Skeletal muscle satellite cell (primary cell): ENCODE measurements around the gene FAM53B.

ENCODE experiments used
- H3K27me3 ChIP-seq: 2 replicates; pipeline ENCODE4 v1.7.0; 2013; ENCODE audit warnings: low read length; ENCODE audit not compliant: control insufficient read depth, insufficient read depth
- H3K36me3 ChIP-seq: 2 replicates; pipeline ENCODE4 v1.7.0; 2013; ENCODE audit warnings: mild to moderate bottlenecking, control low read depth, low read length; ENCODE audit not compliant: insufficient read depth
- H3K4me1 ChIP-seq: 2 replicates; pipeline ENCODE4 v1.7.0; 2013; ENCODE audit warnings: low read length; ENCODE audit not compliant: control insufficient read depth, insufficient read depth
- H3K4me2 ChIP-seq: 2 replicates; pipeline ENCODE4 v1.7.0; 2013; ENCODE audit warnings: mild to moderate bottlenecking, low read length
- H3K4me3 ChIP-seq: 2 replicates; pipeline ENCODE4 v1.7.0; 2013; ENCODE audit warnings: low read length
- H3K9ac ChIP-seq: 2 replicates; pipeline ENCODE4 v1.7.0; 2013; ENCODE audit warnings: mild to moderate bottlenecking, low read depth, low read length, moderate library complexity
- H3K9me3 ChIP-seq: replicated peaks from 2 replicates; pipeline ENCODE4 v1.7.0; 2013; ENCODE audit warnings: mild to moderate bottlenecking, control low read depth, low read length

Gene FAM53B

GRCh38 chr10:124622158-124622557 lies 122.0 kb downstream of the FAM53B start:
- peaks cover 5% of the 10 kb centered on the region for H3K36me3 ChIP-seq
- H3K4me3 ChIP-seq, result no peak overlapping the region
- H3K9me3 ChIP-seq, result no peaks in the 10 kb centered on the region
- H3K4me2 ChIP-seq, result no peak overlapping the region
- H3K27me3 ChIP-seq, result no peaks in the 10 kb centered on the region
- H3K9ac ChIP-seq, result no peak overlapping the region
- peaks cover 8% of the 10 kb centered on the region for H3K4me1 ChIP-seq

- Histone ChIP-seq H3K27me3 (no peaks in the 10 kb centered on the region), H3K9me3 (no peaks in the 10 kb centered on the region), H3K36me3 (peaks cover 5% of the 10 kb centered on the region), H3K4me1 (peaks cover 3% of the 10 kb centered on the region), H3K9ac (no peak overlapping the region), H3K4me3 (no peak overlapping the region), H3K4me2 (no peak overlapping the region)
These were observed 122.5 kb downstream of the FAM53B start for GRCh38 chr10:124621637-124622036.

- no peak overlapping the region for H3K4me2 ChIP-seq
- no peaks in the 10 kb centered on the region for H3K9me3 ChIP-seq
- H3K27me3 ChIP-seq, result no peaks in the 10 kb centered on the region
- H3K4me3 ChIP-seq, result no peak overlapping the region
- peaks cover 5% of the 10 kb centered on the region for H3K36me3 ChIP-seq
- H3K9ac ChIP-seq, result no peak overlapping the region
- no peaks in the 10 kb centered on the region for H3K4me1 ChIP-seq
These were observed 124.2 kb downstream of the FAM53B start for GRCh38 chr10:124619802-124620490.

GRCh38 chr10:124619195-124619594 lies 125.0 kb downstream of the FAM53B start:
- Histone ChIP-seq H3K4me1 (no peaks in the 10 kb centered on the region), H3K9ac (no peak overlapping the region), H3K4me2 (no peak overlapping the region), H3K36me3 (peaks cover 5% of the 10 kb centered on the region), H3K27me3 (no peaks in the 10 kb centered on the region), H3K9me3 (no peaks in the 10 kb centered on the region), H3K4me3 (no peak overlapping the region)

- Histone ChIP-seq H3K4me2 (no peak overlapping the region), H3K4me1 (no peaks in the 10 kb centered on the region), H3K36me3 (peaks cover 5% of the 10 kb centered on the region), H3K27me3 (no peaks in the 10 kb centered on the region), H3K4me3 (no peak overlapping the region), H3K9me3 (no peaks in the 10 kb centered on the region), H3K9ac (no peak overlapping the region)
These were observed 125.6 kb downstream of the FAM53B start for GRCh38 chr10:124618470-124619073.

GRCh38 chr10:124616836-124617130 lies 127.4 kb downstream of the FAM53B start:
- Histone ChIP-seq H3K4me2 (no peak overlapping the region), H3K9me3 (no peaks in the 10 kb centered on the region), H3K4me1 (peaks cover 9% of the 10 kb centered on the region), H3K36me3 (no peaks in the 10 kb centered on the region), H3K4me3 (no peak overlapping the region), H3K9ac (no peak overlapping the region), H3K27me3 (no peaks in the 10 kb centered on the region)

- peaks cover 9% of the 10 kb centered on the region for H3K4me1 ChIP-seq
These were observed 127.9 kb downstream of the FAM53B start for GRCh38 chr10:124616040-124616835.

GRCh38 chr10:124615259-124615658 lies 128.9 kb downstream of the FAM53B start:
- Histone ChIP-seq H3K4me1 (peaks cover 9% of the 10 kb centered on the region), H3K27me3 (no peaks in the 10 kb centered on the region), H3K4me3 (no peak overlapping the region), H3K9me3 (no peaks in the 10 kb centered on the region), H3K4me2 (no peak overlapping the region), H3K36me3 (no peaks in the 10 kb centered on the region), H3K9ac (no peak overlapping the region)

More at GRCh38 chr10:124616040-124616835, 127.9 kb downstream of the FAM53B start:
- no peaks in the 10 kb centered on the region for H3K27me3 ChIP-seq
- no peaks in the 10 kb centered on the region for H3K36me3 ChIP-seq
- H3K9ac ChIP-seq, result no peak overlapping the region
- no peak overlapping the region for H3K4me2 ChIP-seq
- H3K9me3 ChIP-seq, result no peaks in the 10 kb centered on the region
- H3K4me3 ChIP-seq, result no peak overlapping the region

- no peak overlapping the region for H3K4me3 ChIP-seq
- no peak overlapping the region for H3K9ac ChIP-seq
- H3K4me1 ChIP-seq, result peaks cover 9% of the 10 kb centered on the region
- no peaks in the 10 kb centered on the region for H3K27me3 ChIP-seq
- H3K9me3 ChIP-seq, result no peaks in the 10 kb centered on the region
- H3K36me3 ChIP-seq, result no peaks in the 10 kb centered on the region
- no peak overlapping the region for H3K4me2 ChIP-seq
These were observed 130.0 kb downstream of the FAM53B start for GRCh38 chr10:124614003-124614659.

GRCh38 chr10:124612611-124613498 lies 131.3 kb downstream of the FAM53B start:
- H3K4me2 ChIP-seq, result no peak overlapping the region
- peak overlapping the region; percentile 30 for H3K9ac ChIP-seq
- no peaks in the 10 kb centered on the region for H3K9me3 ChIP-seq
- H3K4me1 ChIP-seq, result peaks cover 9% of the 10 kb centered on the region
- H3K4me3 ChIP-seq, result no peak overlapping the region
- H3K27me3 ChIP-seq, result no peaks in the 10 kb centered on the region
- H3K36me3 ChIP-seq, result no peaks in the 10 kb centered on the region

- H3K4me1 ChIP-seq, result peaks cover 9% of the 10 kb centered on the region
- H3K4me3 ChIP-seq, result no peak overlapping the region
- H3K36me3 ChIP-seq, result no peaks in the 10 kb centered on the region
These were observed 132.4 kb downstream of the FAM53B start for GRCh38 chr10:124611738-124612137.

More at GRCh38 chr10:124611738-124612137, 132.4 kb downstream of the FAM53B start:
- Histone ChIP-seq H3K4me2 (no peak overlapping the region), H3K9ac (no peak overlapping the region), H3K9me3 (no peaks in the 10 kb centered on the region), H3K27me3 (no peaks in the 10 kb centered on the region)
